HG02938 (cell line): ENCODE data around the gene FBXW7.

Experiments used
- ATAC-seq: cut with Tn5 transposase; IDR thresholded peaks from one replicate; pipeline ENCODE4 v1.9.1; 2021; ENCODE audit warnings: mild to moderate bottlenecking, moderate library complexity; ENCODE audit not compliant: unreplicated experiment

FBXW7 gene

GRCh38 chr4:152513078-152513477 lies 22.8 kb downstream of the FBXW7 start:
- no peak for ATAC-seq

DNA sequence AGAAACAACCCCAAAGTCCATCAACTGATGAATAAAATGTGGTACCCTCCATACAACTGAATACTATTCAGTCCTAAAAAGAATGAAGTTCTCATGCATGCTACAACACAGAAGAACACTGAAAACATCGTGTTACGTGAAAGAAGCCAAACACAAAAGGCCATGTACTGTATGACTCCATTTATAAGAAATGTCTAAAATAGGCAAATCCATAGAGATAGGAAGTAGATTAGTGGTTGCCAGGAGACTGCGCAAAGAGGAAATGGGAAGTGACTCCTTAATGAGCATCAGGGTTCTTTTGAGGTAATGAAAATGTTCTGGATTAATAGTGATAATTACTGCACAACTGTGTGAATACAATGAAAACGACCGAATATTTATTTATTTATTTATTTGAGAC lies 23.4 kb downstream of the FBXW7 start:
- ATAC-seq: no peak

DNA sequence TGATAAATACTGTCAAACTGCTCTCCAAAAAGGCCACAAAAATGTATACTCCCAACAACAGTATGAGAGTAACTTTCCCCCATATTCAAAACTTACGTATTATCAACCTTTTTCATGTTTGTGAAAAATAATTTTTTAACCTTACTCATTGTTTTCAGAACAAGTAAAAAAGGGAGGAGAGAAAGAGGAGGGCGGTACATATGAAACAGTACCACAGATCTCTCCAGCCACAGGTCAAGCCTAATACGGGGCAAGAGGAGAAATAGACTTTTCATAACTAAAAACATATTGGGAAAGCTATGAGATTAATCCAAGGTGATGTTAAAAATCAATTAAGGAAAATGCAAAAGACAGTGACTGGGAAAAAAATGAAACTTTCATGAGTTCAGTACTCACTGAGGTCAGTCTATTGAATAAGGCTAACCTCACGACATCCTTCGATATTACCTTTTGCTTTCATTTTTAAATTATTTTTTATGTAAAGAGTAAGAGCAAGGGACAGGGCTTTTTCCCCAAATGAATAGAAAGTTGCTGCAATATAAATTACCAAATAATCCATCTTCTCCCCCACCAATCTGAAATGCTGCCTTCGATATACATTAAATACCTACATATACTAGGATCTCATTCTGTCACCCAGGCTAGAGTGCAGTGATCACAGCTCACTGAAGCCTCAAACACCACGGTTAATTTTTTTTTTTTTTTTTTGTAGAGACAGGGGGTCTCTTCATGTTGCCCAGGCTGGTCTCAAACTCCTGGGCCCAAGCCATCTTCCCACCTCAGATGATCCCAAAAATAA lies 25.3 kb downstream of the FBXW7 start:
- peak; percentile 50 for ATAC-seq

DNA sequence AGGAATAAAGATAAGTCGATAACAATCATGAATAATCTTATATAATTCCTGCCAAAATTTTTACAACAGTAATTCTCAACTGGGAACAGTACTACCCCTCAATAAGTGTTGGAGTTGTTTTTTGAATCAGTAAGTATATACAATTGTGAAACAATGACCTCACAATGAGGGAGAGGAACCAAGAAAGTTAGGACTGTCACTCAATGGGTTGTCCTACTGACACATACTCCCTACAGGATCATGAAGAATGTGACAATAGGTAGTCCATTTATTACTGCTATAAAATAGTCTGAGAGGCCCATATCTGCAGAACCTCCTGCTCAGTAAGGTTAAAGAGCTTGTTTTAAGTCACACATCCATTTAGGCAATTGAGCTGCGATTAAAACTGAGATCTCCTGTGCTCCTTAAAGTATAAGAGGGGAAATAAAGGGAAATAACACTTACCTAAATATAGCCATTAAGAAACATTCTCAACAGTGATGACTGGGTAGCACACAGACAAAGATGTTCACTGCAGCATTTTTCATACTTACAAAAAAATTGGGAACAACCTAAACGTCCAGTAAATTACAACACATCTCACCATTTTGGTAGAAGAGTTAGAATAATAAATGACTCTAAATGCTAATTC lies 26.2 kb downstream of the FBXW7 start:
- no peak for ATAC-seq

- ATAC-seq: no peak
These were observed 27.1 kb downstream of the FBXW7 start for GRCh38 chr4:152508818-152509217.

DNA sequence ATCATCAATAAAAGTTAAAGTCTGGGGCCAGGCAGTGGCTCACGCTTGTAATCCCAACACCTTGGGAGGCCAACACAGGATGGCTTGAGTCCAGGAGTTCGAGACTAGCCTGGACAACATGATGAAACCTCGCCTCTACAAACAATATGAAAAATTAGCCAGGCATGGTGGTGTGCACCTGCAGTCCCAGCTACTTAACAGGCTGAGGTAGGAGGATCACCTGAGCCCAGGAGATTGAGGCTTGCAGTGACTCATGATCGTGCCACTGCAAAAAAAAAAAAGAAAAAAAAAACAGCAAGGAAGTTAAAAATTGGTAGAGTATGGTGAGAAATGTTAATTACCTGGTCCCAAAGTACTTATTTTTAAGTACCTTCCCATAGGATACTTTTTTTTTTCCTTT lies 27.5 kb downstream of the FBXW7 start:
- no peak for ATAC-seq

- ATAC-seq: no peak
These were observed 32.1 kb downstream of the FBXW7 start for GRCh38 chr4:152503653-152504290.

DNA sequence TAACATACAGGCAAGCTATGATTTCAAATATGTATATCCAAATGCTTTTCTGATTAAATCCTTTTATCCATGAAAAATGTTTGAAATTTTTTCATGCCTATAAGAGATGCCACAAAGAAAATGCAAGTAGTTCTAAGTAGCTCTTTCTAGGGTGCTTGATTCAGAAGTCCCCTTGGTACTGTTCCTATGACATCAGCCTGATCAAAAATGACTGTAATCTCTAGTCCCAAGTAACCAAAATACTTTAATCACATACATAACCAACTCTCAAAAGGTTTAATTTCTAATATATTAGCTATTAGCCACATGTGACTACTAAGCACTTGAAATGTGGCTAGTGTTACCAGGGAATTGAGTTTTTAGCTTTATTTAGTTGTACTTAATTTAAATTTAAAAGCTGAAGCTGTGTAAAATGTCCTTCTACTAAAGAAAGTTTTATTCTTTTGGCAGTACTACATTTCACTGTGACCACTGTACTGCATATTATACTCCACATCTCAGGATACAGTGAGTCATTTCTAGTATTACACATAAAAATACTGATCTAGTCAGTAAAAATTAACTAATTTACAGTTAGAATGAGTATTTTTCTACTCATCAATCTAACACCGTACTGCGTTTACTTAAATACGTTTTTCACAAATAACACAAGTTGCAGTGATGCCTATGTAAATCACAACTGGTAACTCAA lies 33.9 kb downstream of the FBXW7 start:
- ATAC-seq: peak; percentile 58

DNA sequence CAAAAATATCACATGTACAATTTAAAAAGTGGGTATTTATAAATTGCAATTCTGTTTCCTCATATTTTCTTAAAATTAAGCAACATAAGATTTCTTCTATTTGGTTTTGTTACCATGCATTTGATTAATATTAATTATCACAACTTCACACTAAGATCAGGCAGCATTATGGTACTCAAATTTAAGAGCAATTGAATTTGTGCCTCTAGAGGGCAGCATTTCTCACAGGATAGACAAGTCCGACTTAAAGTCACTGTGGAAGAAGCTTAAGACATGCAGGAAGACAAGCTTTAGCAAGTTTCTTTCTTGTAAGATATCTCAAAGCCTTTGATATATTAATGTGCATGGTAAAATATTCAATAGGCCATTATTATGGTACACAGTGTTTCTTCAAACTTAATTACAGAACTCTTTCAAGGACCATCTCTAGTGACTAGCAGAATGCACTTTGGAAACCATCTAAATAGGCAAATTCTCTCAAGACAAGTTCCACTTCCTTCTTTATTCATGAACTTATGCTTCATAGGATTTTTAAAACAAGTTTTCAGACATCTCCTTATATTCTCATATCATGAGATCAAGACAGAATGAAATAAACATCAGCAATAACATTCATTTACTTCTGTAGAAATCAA lies 35.0 kb downstream of the FBXW7 start:
- ATAC-seq: peak; percentile 43

GRCh38 chr4:152500275-152500674 lies 35.6 kb downstream of the FBXW7 start:
- no peak for ATAC-seq

DNA sequence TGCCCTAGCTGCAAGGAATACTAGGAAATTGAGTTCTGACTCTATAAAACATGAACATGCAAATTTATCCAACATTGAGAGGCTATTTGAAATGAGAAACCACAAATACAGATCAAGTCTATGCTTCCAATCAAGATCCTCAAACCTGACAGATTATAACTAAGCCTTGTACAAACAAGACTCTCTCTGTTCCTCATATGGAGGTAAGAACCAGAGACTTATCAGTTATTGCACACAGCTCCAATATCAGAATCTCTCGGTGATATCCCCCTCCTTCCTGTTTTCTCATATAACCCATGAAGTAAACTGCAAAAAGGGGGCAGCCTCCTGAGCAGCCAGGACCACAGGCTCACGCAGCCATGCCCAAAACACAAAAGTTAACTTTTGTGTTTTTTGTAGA lies 36.5 kb downstream of the FBXW7 start:
- no peak for ATAC-seq

DNA sequence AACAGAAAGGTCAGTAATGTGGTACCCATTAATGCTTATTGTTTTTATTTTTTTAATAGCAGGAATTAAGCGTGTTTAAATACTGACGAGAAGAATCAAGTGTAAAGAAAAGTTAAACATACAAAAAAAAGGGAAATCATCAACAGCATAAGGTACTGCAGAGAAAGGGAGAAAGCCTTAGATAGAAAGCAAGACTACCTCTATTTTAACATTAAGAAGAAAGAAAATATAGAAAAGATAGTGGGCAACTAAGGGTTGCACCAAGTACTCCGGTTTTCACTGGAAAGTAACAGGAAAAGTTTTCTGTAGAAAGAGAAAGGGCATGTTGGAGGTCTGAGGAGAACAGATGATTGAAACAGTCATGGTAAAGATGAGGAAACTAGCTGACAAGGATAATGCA lies 41.9 kb downstream of the FBXW7 start:
- no peak for ATAC-seq

GRCh38 chr4:152488246-152488645 lies 47.6 kb downstream of the FBXW7 start:
- ATAC-seq: no peak

DNA sequence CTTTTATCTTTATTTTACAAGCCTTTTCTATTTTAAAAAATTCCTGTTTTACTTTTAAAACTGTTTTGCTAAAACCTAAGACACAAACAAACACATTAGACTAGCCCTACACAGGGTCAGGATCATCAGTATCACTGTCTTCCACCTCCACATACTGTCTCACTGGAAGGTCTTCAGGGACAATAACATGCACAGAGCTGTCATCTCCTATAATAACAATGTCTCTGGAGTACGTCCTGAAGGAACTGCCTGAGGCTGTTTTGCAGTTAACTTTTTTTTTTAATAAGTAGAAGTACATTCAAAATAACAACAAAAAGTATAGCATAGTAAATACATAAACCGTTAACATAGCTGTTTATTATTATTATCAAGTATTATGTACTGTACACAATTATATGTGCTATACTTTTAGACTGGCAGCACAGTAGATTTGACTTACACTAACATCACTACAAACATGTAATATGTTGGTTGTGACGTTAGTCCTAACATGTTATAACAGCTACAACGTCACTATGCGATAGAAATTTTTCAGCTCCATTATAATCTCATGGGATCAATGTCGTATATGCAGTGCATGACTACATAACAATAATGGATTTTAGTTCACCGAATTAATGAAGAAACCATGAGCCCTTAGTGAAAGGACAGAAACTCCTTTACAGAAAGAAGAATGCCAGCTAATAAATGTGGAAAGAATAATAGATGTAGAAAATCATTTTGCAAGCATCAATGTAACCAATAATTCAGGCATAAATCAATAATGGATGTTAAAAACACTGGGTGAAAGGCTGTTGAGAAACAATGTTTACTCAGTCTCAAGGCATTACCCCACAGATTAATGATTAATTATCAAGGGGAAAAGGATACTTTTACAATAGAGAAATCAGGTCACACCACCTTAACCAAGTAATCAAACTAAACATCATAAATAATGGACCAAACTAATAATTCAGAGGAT lies 49.2 kb downstream of the FBXW7 start:
- ATAC-seq: no peak

DNA sequence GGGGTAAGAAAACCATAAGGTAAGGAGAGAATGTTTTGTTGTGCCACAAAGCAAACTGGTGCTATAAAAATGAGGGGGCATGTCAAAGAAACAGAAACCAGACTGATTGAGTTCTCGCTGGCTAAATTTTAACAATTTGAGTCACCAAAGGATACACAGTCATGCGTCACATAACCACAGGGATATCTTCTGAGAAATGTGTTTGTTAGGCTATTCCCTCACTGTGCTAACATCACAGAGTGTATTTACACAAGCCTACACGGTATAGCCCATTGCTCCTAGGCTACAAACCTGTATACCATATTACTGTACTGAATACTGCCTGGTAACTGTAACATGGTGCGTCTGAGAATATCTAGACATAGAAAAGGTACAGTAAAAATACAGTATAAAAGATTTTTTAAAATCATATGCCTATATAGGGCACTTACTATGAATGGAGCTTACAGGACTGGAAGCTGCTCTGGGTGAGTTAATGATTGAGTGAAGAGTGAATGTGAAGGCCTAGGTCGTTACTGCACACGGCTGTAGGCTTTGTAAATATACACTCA lies 50.1 kb downstream of the FBXW7 start:
- ATAC-seq: peak; percentile 98

DNA sequence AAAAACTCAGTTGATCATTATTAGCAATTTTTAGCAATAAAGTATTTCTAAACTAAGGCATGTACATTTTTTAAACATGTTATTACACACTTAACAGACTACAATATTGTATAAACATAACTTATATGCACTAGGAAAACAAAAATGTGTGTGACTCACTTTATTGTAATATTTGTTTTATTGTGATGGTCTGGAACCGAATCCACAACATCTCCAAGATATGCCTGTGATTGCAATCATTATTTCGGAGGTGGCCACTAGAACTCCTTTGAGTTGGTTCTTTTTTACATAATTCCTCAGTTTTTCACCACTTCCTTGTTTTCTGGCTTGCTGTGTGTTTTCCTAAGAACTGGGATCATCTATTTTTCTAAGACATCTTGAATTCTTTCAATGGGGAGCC lies 53.7 kb downstream of the FBXW7 start:
- ATAC-seq: no peak

DNA sequence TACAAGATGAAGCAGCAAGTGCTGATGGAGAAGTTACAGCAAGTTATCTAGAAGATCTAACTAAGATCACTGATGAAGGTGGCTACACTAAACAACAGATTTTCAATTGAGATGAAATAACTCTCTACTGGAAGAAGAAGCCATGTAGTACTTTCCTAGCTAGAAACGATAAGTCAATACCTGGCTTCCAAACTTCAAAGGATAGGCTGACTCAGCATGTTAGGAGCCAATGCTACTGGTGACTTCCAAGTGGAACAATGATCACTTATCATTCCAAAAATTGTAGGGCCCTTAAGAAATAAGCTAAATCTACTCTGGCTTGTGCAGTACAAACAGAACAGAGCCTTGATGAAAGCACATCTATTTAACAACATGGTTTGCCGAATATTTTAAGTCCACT lies 55.0 kb downstream of the FBXW7 start:
- no peak for ATAC-seq

GRCh38 chr4:152480326-152480725 lies 55.6 kb downstream of the FBXW7 start:
- no peak for ATAC-seq

- no peak for ATAC-seq
These were observed 56.4 kb downstream of the FBXW7 start for GRCh38 chr4:152479428-152480026.
